T-helper 2 cell treated with Interferon-gamma antibody and Interleukin-4, amounts not matched to agents 5 μg/mL and 100 μg/mL, for 36 hours (primary cell): ENCODE measurements around the gene GAS7.

ENCODE experiments used
- DNase-seq: peaks from one replicate; pipeline ENCODE4 v3.0.0; 2021; ENCODE audit warnings: low spot score
- H3K27ac Mint-ChIP-seq: one replicate; pipeline ENCODE4 v1.8.0; 2021; ENCODE audit warnings: mild to moderate bottlenecking, mixed read lengths
- H3K27me3 Mint-ChIP-seq: one replicate; pipeline ENCODE4 v1.8.0; 2021; ENCODE audit warnings: low read depth, mixed read lengths
- H3K36me3 Mint-ChIP-seq: one replicate; pipeline ENCODE4 v1.8.0; 2021; ENCODE audit warnings: low read depth, mixed read lengths
- H3K4me1 Mint-ChIP-seq: one replicate; pipeline ENCODE4 v1.8.0; 2021; ENCODE audit warnings: low read depth, mixed read lengths
- H3K4me3 Mint-ChIP-seq: one replicate; pipeline ENCODE4 v1.8.0; 2022; ENCODE audit warnings: mild to moderate bottlenecking, moderate library complexity, mixed read lengths
- H3K9me3 Mint-ChIP-seq: one replicate; pipeline ENCODE4 v1.8.0; 2021; ENCODE audit warnings: mixed read lengths

The GAS7 gene

DNA sequence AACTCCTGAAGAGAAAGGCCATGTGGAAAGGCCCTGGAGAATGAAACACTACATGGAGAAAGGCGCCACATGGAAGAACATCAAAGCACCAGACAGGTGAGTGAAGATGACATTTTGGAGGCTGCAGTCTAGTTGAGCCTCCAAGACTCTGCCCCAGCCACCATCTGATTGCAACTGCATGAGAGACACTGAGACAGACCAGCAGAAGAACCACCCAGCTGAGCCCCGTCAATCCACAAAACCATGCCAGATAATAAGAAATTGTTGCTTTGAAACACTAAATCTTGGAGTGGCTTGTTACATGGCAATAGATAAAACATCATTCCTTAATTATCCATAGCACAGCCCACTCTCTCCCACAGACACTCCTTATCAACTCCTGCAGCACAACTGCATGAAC lies 4.8 kb downstream of the GAS7 start:
- H3K4me1 Mint-ChIP-seq, result no peaks in the 10 kb centered on the region
- DNase-seq, result no peak
- no peak overlapping the region for H3K27ac Mint-ChIP-seq
- H3K27me3 Mint-ChIP-seq, result peaks cover 20% of the 10 kb centered on the region
- peaks cover 41% of the 10 kb centered on the region for H3K9me3 Mint-ChIP-seq
- H3K36me3 Mint-ChIP-seq, result peaks cover 2% of the 10 kb centered on the region
- no peak overlapping the region for H3K4me3 Mint-ChIP-seq

DNA sequence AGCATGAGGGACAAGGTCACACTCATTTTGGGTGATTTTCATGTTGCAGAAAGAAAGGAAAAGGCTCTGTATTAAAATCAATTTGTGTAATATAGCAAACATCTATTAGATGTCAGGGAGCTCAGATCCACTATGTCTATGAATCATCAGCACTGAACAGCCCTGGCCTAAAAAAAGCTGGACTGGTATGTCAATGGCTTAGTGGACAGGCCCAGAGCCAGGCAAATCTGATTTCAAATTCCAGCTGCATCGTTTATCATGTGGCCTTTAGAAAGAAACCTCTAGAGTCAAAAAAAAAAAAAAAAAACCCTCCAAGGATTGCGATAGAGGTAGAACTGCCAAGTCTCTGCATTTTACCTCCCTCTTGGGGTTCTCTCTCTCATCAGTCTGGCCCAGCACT lies 5.4 kb downstream of the GAS7 start:
- Mint-ChIP-seq H3K4me1 (no peaks in the 10 kb centered on the region), H3K4me3 (no peak overlapping the region), H3K27me3 (peaks cover 20% of the 10 kb centered on the region), H3K9me3 (peaks cover 41% of the 10 kb centered on the region), H3K27ac (no peak overlapping the region), H3K36me3 (peaks cover 2% of the 10 kb centered on the region)
- DNase-seq, result no peak

DNA sequence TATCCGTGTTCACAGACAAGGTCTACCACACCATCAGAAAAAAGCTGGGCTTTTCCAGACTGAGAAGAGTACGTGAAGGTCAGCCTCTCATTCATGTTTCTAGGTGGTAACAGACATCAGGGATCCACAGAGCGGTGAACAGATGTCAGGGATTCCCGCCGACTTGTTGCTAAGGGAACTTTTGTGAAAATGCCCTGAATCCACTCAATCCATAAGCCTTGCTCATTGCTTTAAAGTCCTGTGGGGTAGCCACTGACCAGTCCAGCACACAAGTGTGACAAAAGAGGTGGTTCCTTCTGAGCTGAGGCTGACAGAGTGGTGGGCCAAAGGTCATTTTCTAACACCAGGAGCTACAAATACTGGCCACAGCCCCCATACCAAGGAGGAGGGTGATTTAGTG lies 5.9 kb downstream of the GAS7 start:
- Mint-ChIP-seq H3K27ac (no peak overlapping the region), H3K4me3 (no peak overlapping the region), H3K4me1 (no peaks in the 10 kb centered on the region), H3K36me3 (peaks cover 2% of the 10 kb centered on the region), H3K9me3 (peaks cover 41% of the 10 kb centered on the region), H3K27me3 (peaks cover 20% of the 10 kb centered on the region)
- DNase-seq, result no peak

DNA sequence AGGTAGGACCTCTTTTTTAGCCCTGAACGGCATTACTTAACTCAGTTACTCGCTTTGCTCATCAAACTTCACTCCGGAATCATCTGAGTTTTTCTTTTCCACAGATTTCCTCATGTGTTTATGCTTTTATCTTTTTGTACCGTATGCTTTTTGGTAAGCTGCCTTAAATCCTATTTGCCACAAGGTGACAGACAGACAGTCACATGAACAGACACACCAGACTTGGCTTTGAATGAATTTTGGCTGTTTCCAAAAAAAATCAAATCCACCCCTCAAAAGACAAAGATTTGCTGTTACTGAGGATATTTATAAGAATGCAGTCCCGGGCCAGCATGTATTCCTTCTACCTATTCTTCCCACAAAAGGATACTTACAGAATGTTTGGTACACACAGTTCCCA lies 10.9 kb downstream of the GAS7 start:
- H3K36me3 Mint-ChIP-seq, result no peaks in the 10 kb centered on the region
- peaks cover 5% of the 10 kb centered on the region for H3K27me3 Mint-ChIP-seq
- H3K4me1 Mint-ChIP-seq, result no peaks in the 10 kb centered on the region
- DNase-seq, result no peak
- H3K9me3 Mint-ChIP-seq, result peaks cover 10% of the 10 kb centered on the region
- H3K27ac Mint-ChIP-seq, result no peak overlapping the region
- H3K4me3 Mint-ChIP-seq, result no peak overlapping the region

DNA sequence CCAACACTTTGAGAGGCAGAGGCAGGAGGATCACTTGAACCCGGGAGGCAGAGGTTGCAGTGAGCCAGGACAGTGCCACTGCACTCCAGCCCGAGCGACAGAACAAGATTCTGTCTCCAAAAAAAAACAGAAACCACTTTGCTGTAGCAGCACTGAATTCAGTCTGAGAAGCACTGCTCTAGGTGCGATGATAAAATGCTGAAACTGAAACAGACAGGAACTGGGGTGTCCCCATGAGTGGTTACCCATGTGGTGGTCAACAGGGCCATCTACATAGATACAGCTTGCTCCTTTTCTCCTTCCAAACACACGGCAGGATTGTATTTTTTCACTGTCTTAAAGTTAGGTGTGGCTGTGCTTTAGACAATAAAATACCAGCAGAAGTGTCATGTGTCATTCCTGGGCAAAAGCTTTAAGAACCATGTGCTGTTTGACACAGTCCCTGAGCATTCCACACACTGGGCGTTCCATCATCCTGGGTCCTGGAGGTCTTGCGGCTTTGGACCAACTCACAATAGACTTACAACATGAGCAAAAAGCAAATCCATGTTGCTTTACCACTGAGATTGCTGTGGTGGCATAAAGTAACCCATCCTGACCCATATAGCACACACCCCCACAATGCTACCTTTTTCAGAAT lies 11.5 kb downstream of the GAS7 start:
- no peak overlapping the region for H3K4me3 Mint-ChIP-seq
- DNase-seq, result no peak
- H3K4me1 Mint-ChIP-seq, result no peaks in the 10 kb centered on the region
- peaks cover 5% of the 10 kb centered on the region for H3K9me3 Mint-ChIP-seq
- H3K27ac Mint-ChIP-seq, result no peak overlapping the region
- H3K27me3 Mint-ChIP-seq, result peaks cover 5% of the 10 kb centered on the region
- no peaks in the 10 kb centered on the region for H3K36me3 Mint-ChIP-seq

DNA sequence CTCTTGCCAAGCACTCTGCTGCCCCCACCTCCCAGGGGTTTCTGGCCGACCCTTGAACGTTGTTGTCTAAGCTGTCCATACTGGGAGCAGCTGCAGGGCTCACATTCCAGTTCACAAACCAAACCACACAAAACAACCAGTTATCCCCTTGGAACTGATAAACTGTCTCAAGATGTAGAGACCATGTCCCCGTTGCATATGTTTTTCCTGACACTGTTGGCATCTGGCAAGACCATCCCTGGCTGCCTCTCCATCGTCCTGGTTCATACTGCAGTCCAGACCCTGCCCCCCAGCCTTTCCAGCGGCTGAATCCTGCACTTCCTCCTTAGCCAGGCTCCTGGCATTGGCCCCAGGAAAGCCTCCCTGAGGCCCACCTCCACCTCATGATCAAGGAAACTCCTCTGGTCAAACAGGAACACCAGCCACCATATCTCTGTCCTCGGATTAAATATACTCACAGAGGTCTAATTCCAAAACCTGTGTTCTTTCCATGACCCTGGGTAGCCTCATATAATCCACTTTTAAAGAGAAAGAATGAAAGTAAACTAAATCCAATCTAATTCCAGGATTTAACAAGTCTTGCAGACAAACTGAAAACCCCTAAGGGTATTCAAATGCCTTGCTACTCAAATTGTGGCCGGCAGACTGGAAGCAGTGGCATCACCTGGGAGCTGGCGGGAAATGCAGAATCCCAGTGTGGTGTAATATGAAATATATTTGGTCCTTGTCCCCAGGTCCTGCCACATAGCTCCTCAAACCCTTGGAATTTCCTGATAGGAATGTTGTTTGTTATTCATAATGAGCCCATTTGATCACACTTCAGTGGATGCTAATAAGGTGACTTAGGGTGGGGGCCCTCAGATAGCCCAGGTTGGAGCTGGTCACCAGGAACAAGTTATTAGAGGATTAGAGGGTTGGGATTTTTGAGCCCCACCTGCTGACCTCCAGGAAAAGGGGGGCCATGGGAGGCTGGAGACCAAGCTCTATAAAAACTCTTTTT lies 14.2 kb downstream of the GAS7 start:
- H3K27ac Mint-ChIP-seq, result no peak overlapping the region
- H3K36me3 Mint-ChIP-seq, result no peaks in the 10 kb centered on the region
- H3K4me3 Mint-ChIP-seq, result no peak overlapping the region
- peaks cover 5% of the 10 kb centered on the region for H3K27me3 Mint-ChIP-seq
- H3K4me1 Mint-ChIP-seq, result no peaks in the 10 kb centered on the region
- no peaks in the 10 kb centered on the region for H3K9me3 Mint-ChIP-seq
- DNase-seq, result no peak

DNA sequence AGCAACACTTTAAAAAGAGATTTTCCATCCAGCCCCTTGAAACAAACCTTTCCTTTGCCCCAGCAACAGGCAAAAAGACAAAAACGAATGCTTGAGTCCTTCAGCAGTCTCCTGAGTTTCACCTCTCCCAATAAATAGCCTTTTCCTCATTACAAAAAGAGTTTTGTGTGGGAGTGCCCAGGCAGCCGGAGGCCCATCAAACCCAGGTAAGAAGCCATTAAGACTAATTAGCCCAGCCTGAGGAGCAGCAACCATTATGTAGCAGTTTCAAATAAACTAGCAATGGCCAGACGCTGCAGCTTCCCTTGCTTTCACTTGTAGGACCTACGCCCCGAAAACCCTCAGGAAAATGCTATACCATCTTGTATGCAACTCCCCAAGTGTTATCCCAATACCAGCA lies 15.6 kb downstream of the GAS7 start:
- no peaks in the 10 kb centered on the region for H3K9me3 Mint-ChIP-seq
- no peaks in the 10 kb centered on the region for H3K36me3 Mint-ChIP-seq
- no peak overlapping the region for H3K27ac Mint-ChIP-seq

DNA sequence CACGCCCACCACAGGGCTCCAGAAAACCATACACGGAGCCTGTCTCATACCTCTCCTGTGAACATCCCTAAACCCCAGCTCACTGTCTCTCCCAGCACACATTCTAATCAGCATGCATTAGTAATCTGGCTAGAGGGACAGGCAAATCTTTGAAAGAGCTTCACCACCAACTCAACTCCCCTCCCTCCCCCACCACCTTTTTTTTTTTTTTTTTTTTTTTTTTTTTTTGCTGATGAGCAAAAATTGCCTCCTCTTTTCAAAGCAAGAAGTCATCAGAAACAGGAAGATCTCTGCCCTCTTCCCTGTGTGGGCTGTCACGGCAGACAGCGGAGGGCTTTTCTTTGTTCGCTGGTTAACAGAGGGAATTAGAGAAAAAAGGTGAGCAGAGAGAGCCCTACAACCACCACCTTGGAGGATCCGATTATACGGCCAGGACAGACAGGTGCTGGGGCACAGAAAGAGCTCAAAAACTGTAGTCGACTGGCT lies 19.9 kb downstream of the GAS7 start:
- Mint-ChIP-seq H3K4me3 (no peak overlapping the region), H3K36me3 (no peaks in the 10 kb centered on the region), H3K4me1 (no peaks in the 10 kb centered on the region), H3K9me3 (no peaks in the 10 kb centered on the region), H3K27ac (no peak overlapping the region), H3K27me3 (no peaks in the 10 kb centered on the region)
- DNase-seq, result no peak

More for the DNA sequence above, 15.6 kb downstream of the GAS7 start:
- Mint-ChIP-seq H3K4me1 (no peaks in the 10 kb centered on the region), H3K27me3 (no peaks in the 10 kb centered on the region), H3K4me3 (no peak overlapping the region)
- DNase-seq, result no peak

DNA sequence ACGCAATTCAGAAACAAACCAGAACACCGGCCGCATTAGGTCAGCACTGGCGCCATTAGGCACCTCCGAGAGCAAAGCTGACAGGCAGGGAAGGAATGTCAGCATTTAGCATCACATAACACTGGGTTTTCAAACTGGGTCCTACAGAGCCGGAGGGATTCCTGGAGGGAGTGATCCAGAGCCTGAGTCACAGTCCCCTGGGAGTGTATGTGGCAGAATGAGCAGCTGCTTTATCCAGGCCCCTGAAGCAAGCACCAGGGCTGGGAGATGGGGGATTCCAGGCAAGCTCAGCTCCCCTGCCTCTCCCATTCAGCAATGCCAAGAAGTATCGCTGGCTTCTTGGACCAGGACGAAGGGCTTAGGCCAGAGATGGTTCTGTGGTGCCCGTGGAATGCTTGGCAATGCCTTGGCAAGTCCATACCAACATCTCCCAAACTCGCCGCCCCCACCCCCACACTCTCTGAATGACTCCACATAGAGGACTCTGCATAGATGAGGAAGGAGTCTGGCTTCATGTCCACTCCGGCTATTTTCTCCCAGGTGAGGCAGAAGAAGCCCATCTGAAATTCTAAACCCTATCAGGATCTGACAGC lies 20.4 kb downstream of the GAS7 start:
- no peaks in the 10 kb centered on the region for H3K27me3 Mint-ChIP-seq
- DNase-seq, result no peak
- H3K9me3 Mint-ChIP-seq, result no peaks in the 10 kb centered on the region
- H3K36me3 Mint-ChIP-seq, result no peaks in the 10 kb centered on the region
- no peaks in the 10 kb centered on the region for H3K4me1 Mint-ChIP-seq
- H3K27ac Mint-ChIP-seq, result no peak overlapping the region
- H3K4me3 Mint-ChIP-seq, result no peak overlapping the region

DNA sequence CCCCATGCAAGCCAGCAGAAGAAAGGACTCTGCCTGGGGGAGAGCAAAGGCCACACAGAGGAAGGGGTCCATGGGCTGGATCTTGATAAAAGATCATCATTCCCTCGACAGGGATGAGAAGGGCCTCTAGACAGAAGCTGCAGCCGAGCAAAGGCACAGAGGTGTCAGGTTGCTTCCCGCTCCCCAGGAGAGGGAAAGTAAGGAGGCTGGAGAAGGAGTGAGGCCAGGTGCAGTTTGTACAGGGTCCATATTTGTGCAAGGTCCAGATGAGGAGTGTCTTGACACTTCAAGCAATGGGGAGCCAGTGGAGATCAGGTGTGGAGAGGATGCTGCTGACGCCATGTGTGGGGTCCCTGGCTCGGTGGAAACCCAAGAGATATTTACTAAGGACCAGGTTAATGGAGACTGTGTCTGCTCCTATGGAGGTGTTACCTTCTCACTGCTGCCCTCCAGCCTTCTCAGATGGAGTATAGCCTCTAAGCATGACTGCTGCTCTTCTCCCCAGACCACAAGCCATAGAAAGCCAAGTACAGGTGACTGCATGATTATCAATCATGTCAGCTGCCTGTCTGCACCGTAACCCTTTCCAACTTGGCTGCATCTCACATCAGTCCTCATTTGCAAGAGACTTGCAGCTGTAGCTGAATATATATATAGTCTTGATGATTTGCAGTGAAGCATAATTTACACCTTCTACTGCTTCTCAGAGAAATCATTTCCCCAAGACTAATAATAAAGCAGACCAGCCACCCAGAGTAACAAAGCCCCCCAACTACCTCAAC lies 21.1 kb downstream of the GAS7 start:
- H3K4me1 Mint-ChIP-seq, result no peaks in the 10 kb centered on the region

DNA sequence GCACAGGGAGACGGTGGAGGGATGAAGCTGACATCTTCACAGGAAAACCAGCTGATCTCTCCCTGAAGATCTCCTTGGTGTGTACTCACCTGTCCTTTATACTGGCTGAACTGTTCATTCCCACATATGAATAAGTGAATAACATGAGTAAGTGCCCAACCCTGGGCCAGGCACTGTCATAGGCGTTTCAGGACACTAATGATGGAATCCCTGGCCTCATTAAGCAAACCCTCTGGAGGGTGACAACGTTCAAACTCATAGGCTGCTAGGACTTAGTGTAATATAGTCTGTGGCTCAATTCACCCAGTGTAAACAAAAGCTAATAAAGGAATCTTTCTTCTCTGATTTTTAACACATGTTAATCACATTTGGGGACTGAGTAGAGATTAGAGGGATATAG lies 24.5 kb downstream of the GAS7 start:
- H3K4me3 Mint-ChIP-seq, result no peak overlapping the region
- peaks cover 12% of the 10 kb centered on the region for H3K27me3 Mint-ChIP-seq
- peaks cover 2% of the 10 kb centered on the region for H3K4me1 Mint-ChIP-seq
- DNase-seq, result no peak
- H3K27ac Mint-ChIP-seq, result no peak overlapping the region
- no peaks in the 10 kb centered on the region for H3K36me3 Mint-ChIP-seq
- no peaks in the 10 kb centered on the region for H3K9me3 Mint-ChIP-seq

More for the DNA sequence above, 21.1 kb downstream of the GAS7 start:
- Mint-ChIP-seq H3K36me3 (no peaks in the 10 kb centered on the region), H3K9me3 (no peaks in the 10 kb centered on the region), H3K27ac (no peak overlapping the region), H3K27me3 (peaks cover under 1% of the 10 kb centered on the region), H3K4me3 (no peak overlapping the region)
- DNase-seq, result no peak

DNA sequence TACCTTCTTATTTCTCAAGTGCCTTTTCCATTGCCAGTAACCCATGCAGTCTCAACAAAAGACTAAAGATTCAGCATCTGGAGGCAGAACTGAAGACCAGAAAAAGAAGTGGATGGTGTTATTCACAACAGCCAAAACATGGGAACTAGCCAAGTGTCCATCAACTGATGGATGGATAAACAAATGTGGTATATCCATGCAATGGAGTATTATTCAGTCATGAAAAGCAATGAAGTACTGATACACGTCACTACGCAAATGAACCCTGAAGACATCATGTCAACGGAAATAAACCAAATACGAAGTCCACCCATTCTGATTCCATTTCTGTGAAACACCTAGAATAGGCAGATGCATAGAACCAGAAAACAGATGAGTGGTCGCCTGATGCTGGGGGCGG lies 25.6 kb downstream of the GAS7 start:
- H3K36me3 Mint-ChIP-seq, result no peaks in the 10 kb centered on the region
- H3K27me3 Mint-ChIP-seq, result peaks cover 12% of the 10 kb centered on the region
- no peak overlapping the region for H3K27ac Mint-ChIP-seq
- DNase-seq, result no peak
- no peak overlapping the region for H3K4me3 Mint-ChIP-seq
- H3K9me3 Mint-ChIP-seq, result no peaks in the 10 kb centered on the region
- H3K4me1 Mint-ChIP-seq, result peaks cover 2% of the 10 kb centered on the region

DNA sequence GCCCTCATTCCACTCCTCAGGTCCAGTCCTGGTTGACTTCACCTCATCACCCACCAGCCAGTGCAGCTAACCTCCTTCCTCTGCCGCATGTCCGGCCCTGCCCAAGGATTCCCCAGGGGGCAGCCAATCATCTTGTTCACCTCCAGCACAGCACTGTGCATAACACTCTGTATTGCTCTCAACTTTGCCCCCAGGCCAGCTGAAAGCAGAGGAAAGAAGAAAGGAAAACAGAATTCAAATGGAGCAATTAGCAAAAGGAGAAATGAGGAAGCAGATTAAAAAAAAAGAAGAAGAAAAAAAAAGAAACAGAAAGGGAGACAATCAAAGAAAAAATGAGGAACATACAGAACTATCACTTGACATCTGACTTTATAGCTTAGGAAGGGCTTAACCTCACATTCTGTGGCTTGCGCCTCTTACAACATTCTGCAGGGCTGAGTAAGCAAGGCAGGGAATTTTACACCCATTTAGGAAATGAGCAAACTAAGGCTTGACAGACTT lies 26.1 kb downstream of the GAS7 start:
- Mint-ChIP-seq H3K27ac (no peak overlapping the region), H3K36me3 (no peaks in the 10 kb centered on the region)

More for the DNA sequence above, 26.1 kb downstream of the GAS7 start:
- H3K4me1 Mint-ChIP-seq, result peaks cover 2% of the 10 kb centered on the region
- no peaks in the 10 kb centered on the region for H3K9me3 Mint-ChIP-seq
- peaks cover 12% of the 10 kb centered on the region for H3K27me3 Mint-ChIP-seq
- DNase-seq, result no peak
- no peak overlapping the region for H3K4me3 Mint-ChIP-seq
